NB4 (cell line): Measurements from ENCODE around the gene BIRC7.

Experiments
- DNase-seq: peaks from one replicate; pipeline ENCODE4 v3.0.0; 2010; ENCODE audit warnings: low read depth
- H3K4me3 ChIP-seq: one replicate; pipeline ENCODE4 v1.5.1; 2011; ENCODE audit warnings: mild to moderate bottlenecking, low read depth, low read length, moderate library complexity
- CTCF ChIP-seq: IDR thresholded peaks from one replicate; pipeline ENCODE4 v1.5.1; 2012; ENCODE audit warnings: low read depth, low read length
- MAX ChIP-seq: IDR thresholded peaks from 2 replicates; pipeline ENCODE4 v1.6.1; 2011; ENCODE audit warnings: low read depth, low read length
- MYC ChIP-seq: IDR thresholded peaks from 2 replicates; pipeline ENCODE4 v1.6.1; 2011; ENCODE audit warnings: low read depth, low read length
- POLR2A ChIP-seq: IDR thresholded peaks from 2 replicates; pipeline ENCODE4 v1.6.1; 2011; ENCODE audit warnings: mild to moderate bottlenecking; ENCODE audit not compliant: insufficient read length; ENCODE audit errors: extremely low read depth

BIRC7 gene

GRCh38 chr20:63281742-63282665, 46.3 kb downstream of the BIRC7 start:
- H3K4me3 ChIP-seq: no peak overlapping the region
- TF ChIP-seq CTCF: no peak
- no peak for TF ChIP-seq MYC
- no peak for TF ChIP-seq MAX
- no peak for TF ChIP-seq POLR2A
- DNase-seq: no peak

- DNase-seq: no peak
- no peak overlapping the region for H3K4me3 ChIP-seq
- TF ChIP-seq MAX (no peak), MYC (no peak), CTCF (no peak), POLR2A (no peak)
Measured at GRCh38 chr20:63282946-63283345, 47.2 kb downstream of the BIRC7 start.

- no peak for DNase-seq
- peak; percentile 36 for TF ChIP-seq MAX
- no peak for TF ChIP-seq CTCF
- TF ChIP-seq POLR2A: no peak
- peak; percentile 44; the same call in 1 of the 2 replicates for TF ChIP-seq MYC
- peak overlapping the region; percentile 56 for H3K4me3 ChIP-seq
Measured at GRCh38 chr20:63283397-63284082, 47.8 kb downstream of the BIRC7 start.

- peak; percentile 81 for DNase-seq
- H3K4me3 ChIP-seq: peak overlapping the region; percentile 56
- TF ChIP-seq POLR2A (peak; percentile 28), CTCF (no peak), MYC (peak; percentile 42; the same call in 1 of the 2 replicates)
Measured at GRCh38 chr20:63284083-63284440, 48.4 kb downstream of the BIRC7 start.

GRCh38 chr20:63284544-63284949, 48.8 kb downstream of the BIRC7 start:
- peak overlapping the region; percentile 56 for H3K4me3 ChIP-seq
- DNase-seq: peak; percentile 78
- TF ChIP-seq POLR2A: peak; percentile 29
- TF ChIP-seq CTCF: no peak
- TF ChIP-seq MAX: peak; percentile 89
- TF ChIP-seq MYC: peak; percentile 73
